ENCODE data around the gene TMPRSS5. TPM values are rescaled to one million over a fixed set of nuclear protein-coding genes. Genes with fewer than 3 reads are reported as not detected.

Gene TMPRSS5
- total and polyA plus RNA-seq, 2 of the 8 experiments (the other 6 are each of a cell fraction or from before 2014, with no cell fraction given) = 0.54 to 0.78 TPM

DNA sequence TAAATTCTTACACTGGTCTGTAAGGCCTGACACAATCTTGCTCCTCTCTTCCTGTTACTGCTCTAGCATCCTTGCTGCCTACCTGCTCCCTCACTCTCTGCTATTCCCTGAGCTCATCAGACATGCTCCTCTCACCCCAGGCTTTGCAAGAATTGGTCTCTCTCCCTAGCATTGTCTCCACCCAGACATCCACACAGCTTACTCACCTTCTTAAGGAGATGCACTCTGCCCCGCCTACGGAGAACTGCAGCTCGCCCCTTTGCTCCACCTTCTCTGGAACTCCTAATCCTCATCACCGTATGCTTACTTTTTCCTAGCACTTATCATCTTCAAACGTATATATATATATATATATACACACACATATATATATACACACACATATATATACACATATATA is 23.3 kb upstream of the TMPRSS5 start (continued):
- no peak for TF ChIP-seq RAD21 (IDR thresholded peaks at IDR 0.05 in 1 of 2, conservative IDR thresholded peaks at IDR 0.05 in 1 of 2; ENCODE audit: low read depth in 2 of 2, low read length in 2 of 2)
- TF ChIP-seq FOSL1 (IDR thresholded peaks at IDR 0.05; ENCODE audit: insufficient read depth, low read depth, low read length) = no peak
- TF ChIP-seq RXRA (IDR thresholded peaks at IDR 0.05; ENCODE audit: insufficient read depth, low read depth, low read length) = no peak
- TF ChIP-seq CREB1 (IDR thresholded peaks at IDR 0.05) = no peak
